H9 (cell line): ENCODE measurements around the gene ADCY1. TPM values are rescaled to one million over a fixed set of nuclear protein-coding genes. Genes with fewer than 3 reads are reported as not detected.

ENCODE experiments used
- DNase-seq: peaks from one replicate; pipeline ENCODE4 v3.0.0-alpha.2; 2017
- H2AFZ ChIP-seq: one replicate; pipeline ENCODE4 v1.6.1; 2013; ENCODE audit warnings: mild to moderate bottlenecking, low read length, control low read depth, moderate library complexity
- H2AK5ac ChIP-seq: 2 replicates; pipeline ENCODE4 v1.6.1; 2013; ENCODE audit warnings: low read length, control low read depth, mixed read lengths; ENCODE audit not compliant: insufficient read length
- H2BK120ac ChIP-seq: one replicate; pipeline ENCODE4 v1.6.1; 2013; ENCODE audit warnings: low read depth, mild to moderate bottlenecking, low read length, control low read depth, inconsistent platforms; ENCODE audit not compliant: poor library complexity, severe bottlenecking
- H2BK12ac ChIP-seq: 2 replicates; pipeline ENCODE4 v1.6.1; 2013; ENCODE audit warnings: low read length, control low read depth, mixed read lengths, low read depth; ENCODE audit not compliant: insufficient read length
- H2BK15ac ChIP-seq: 2 replicates; pipeline ENCODE4 v1.6.1; 2013; ENCODE audit warnings: low read depth, low read length, control low read depth
- H2BK20ac ChIP-seq: one replicate; pipeline ENCODE4 v1.6.1; 2013; ENCODE audit warnings: low read depth, mild to moderate bottlenecking, low read length, control low read depth, inconsistent platforms; ENCODE audit not compliant: poor library complexity, severe bottlenecking
- H2BK5ac ChIP-seq: 2 replicates; pipeline ENCODE4 v1.6.1; 2013; ENCODE audit warnings: low read length, control low read depth, mixed read lengths; ENCODE audit not compliant: insufficient read length
- H3K14ac ChIP-seq: 2 replicates; pipeline ENCODE4 v1.6.1; 2013; ENCODE audit warnings: low read length, control low read depth; ENCODE audit not compliant: insufficient read depth
- H3K18ac ChIP-seq: 2 replicates; pipeline ENCODE4 v1.6.1; 2013; ENCODE audit warnings: low read depth, mild to moderate bottlenecking, mixed read lengths, low read length, control low read depth; ENCODE audit not compliant: insufficient read length
- H3K23ac ChIP-seq: 2 replicates; pipeline ENCODE4 v1.6.1; 2013; ENCODE audit warnings: low read length, control low read depth, mixed read lengths, low read depth; ENCODE audit not compliant: insufficient read length
- H3K23me2 ChIP-seq: 2 replicates; pipeline ENCODE4 v1.6.1; 2013; ENCODE audit warnings: low read depth, mild to moderate bottlenecking, mixed read lengths, low read length, control low read depth; ENCODE audit not compliant: insufficient read length, poor library complexity, severe bottlenecking
- H3K27ac ChIP-seq: 2 replicates; pipeline ENCODE4 v1.5.1; 2013; ENCODE audit warnings: low read length, control low read depth, mixed read lengths, low read depth; ENCODE audit not compliant: insufficient read length
- H3K27me3 ChIP-seq: 2 replicates; pipeline ENCODE4 v1.6.1; 2013; ENCODE audit warnings: low read length, control low read depth, inconsistent platforms; ENCODE audit not compliant: insufficient read depth
- H3K4ac ChIP-seq: 2 replicates; pipeline ENCODE4 v1.6.1; 2013; ENCODE audit warnings: low read depth, mild to moderate bottlenecking, control low read depth, inconsistent platforms, low read length, moderate library complexity
- H3K4me1 ChIP-seq: 2 replicates; pipeline ENCODE4 v1.6.1; 2013; ENCODE audit warnings: low read length, control low read depth, inconsistent platforms; ENCODE audit not compliant: insufficient read depth
- H3K4me2 ChIP-seq: 2 replicates; pipeline ENCODE4 v1.6.1; 2013; ENCODE audit warnings: low read length, control low read depth, mixed read lengths; ENCODE audit not compliant: insufficient read length, insufficient read depth
- H3K56ac ChIP-seq: 2 replicates; pipeline ENCODE4 v1.6.1; 2013; ENCODE audit warnings: low read depth, mild to moderate bottlenecking, mixed read lengths, low read length, control low read depth; ENCODE audit not compliant: insufficient read length
- H3K79me1 ChIP-seq: 2 replicates; pipeline ENCODE4 v1.6.1; 2013; ENCODE audit warnings: low read depth, mild to moderate bottlenecking, moderate library complexity, low read length, control low read depth, inconsistent platforms; ENCODE audit not compliant: insufficient read depth, poor library complexity, severe bottlenecking
- H3K79me2 ChIP-seq: 2 replicates; pipeline ENCODE4 v1.6.1; 2013; ENCODE audit warnings: low read length, control low read depth, inconsistent platforms; ENCODE audit not compliant: insufficient read depth
- H3K9ac ChIP-seq: 2 replicates; pipeline ENCODE4 v1.6.1; 2013; ENCODE audit warnings: low read length, control low read depth, mixed read lengths; ENCODE audit not compliant: insufficient read length; ENCODE audit errors: extremely low read depth
- H3K9me3 ChIP-seq: one replicate; pipeline ENCODE4 v1.6.1; 2013; ENCODE audit warnings: low read depth, low read length, inconsistent platforms; ENCODE audit not compliant: control insufficient read depth
- H3T11ph ChIP-seq: one replicate; pipeline ENCODE4 v1.6.1; 2013; ENCODE audit warnings: mild to moderate bottlenecking, low read length, control low read depth, inconsistent platforms
- H4K20me1 ChIP-seq: one replicate; pipeline ENCODE4 v1.6.1; 2013; ENCODE audit not compliant: control insufficient read depth, insufficient read length, insufficient read depth
- H4K5ac ChIP-seq: 2 replicates; pipeline ENCODE4 v1.6.1; 2013; ENCODE audit warnings: low read depth, mild to moderate bottlenecking, mixed read lengths, low read length, control low read depth; ENCODE audit not compliant: insufficient read length
- H4K8ac ChIP-seq: replicated peaks from 2 replicates; pipeline ENCODE4 v1.6.1; 2013; ENCODE audit warnings: low read length, control low read depth, mixed read lengths, low read depth; ENCODE audit not compliant: insufficient read length
- H4K91ac ChIP-seq: 2 replicates; pipeline ENCODE4 v1.6.1; 2013; ENCODE audit warnings: low read depth, mild to moderate bottlenecking, moderate library complexity, mixed read lengths, low read length, control low read depth; ENCODE audit not compliant: insufficient read length
- H3K27ac Mint-ChIP-seq, 3 experiments: 2 replicates in 2 of 3; 3 replicates in 1 of 3; pipeline ENCODE4 v1.8.0; 2020 to 2021; ENCODE audit warnings: mixed read lengths in 3 of 3, mild to moderate bottlenecking in 1 of 3, moderate library complexity in 1 of 3
- H3K27me3 Mint-ChIP-seq: 2 replicates; pipeline ENCODE4 v1.8.0; 2021; ENCODE audit warnings: low read depth, mild to moderate bottlenecking, moderate library complexity, mixed read lengths
- H3K36me3 Mint-ChIP-seq, 3 experiments: 2 replicates in 2 of 3; 3 replicates in 1 of 3; pipeline ENCODE4 v1.8.0; 2020 to 2021; ENCODE audit warnings: low read depth in 3 of 3, mixed read lengths in 3 of 3; ENCODE audit not compliant: insufficient read depth in 1 of 3
- H3K4me1 Mint-ChIP-seq, 2 experiments: 2 replicates each; pipeline ENCODE4 v1.8.0; 2020; ENCODE audit warnings: mixed read lengths in 2 of 2
- H3K4me3 Mint-ChIP-seq, 2 experiments: 2 replicates in 1 of 2; 3 replicates in 1 of 2; pipeline ENCODE4 v1.8.0; 2020 to 2021; ENCODE audit warnings: mild to moderate bottlenecking in 2 of 2, mixed read lengths in 2 of 2, moderate library complexity in 1 of 2
- H3K9me3 Mint-ChIP-seq, 2 experiments: 2 replicates in 1 of 2; 3 replicates in 1 of 2; pipeline ENCODE4 v1.8.0; 2020; ENCODE audit warnings: mild to moderate bottlenecking in 2 of 2, mixed read lengths in 2 of 2, moderate library complexity in 1 of 2
- CTCF ChIP-seq: fragments of 200-600 bp; sonication (generic); conservative IDR thresholded peaks from 3 replicates; pipeline ENCODE4 v1.8.0; 2021; ENCODE audit warnings: antibody characterized with exemption, mild to moderate bottlenecking
- WGBS: extraction: QIAGEN DNeasy Blood & Tissue Kit; methylation state at CpG from one replicate; pipeline ENCODE4 v1.1.7; 2013; ENCODE audit warnings: missing lambda C conversion rate, low lambda C conversion rate, mixed read lengths; ENCODE audit not compliant: insufficient read length; ENCODE audit errors: extremely low coverage; 5-methylcytosine and 5-hydroxymethylcytosine counted together
- total RNA-seq: library from RNA; stranded (reverse); gene quantifications from 2 replicates; pipeline ENCODE4 v1.2.1, GENCODE V29; 2021

The ADCY1 gene
- total RNA-seq, 1 experiment from 2014 or later = 21.6 TPM

GRCh38 chr7:45715471-45716352 is 141.5 kb downstream of the ADCY1 start:
- H3K56ac ChIP-seq = no peak overlapping the region
- no peak overlapping the region for H2BK20ac ChIP-seq
- no peaks in the 10 kb centered on the region for H3K9me3 Mint-ChIP-seq
- no peak overlapping the region for H3T11ph ChIP-seq
- no peak overlapping the region for H3K14ac ChIP-seq
- no peaks in the 10 kb centered on the region for H3K4me1 Mint-ChIP-seq
- no peak overlapping the region for H2AFZ ChIP-seq
- no peak overlapping the region for H3K18ac ChIP-seq
- H4K91ac ChIP-seq = no peak overlapping the region
- H3K4me1 ChIP-seq = no peaks in the 10 kb centered on the region
- H2AK5ac ChIP-seq = no peak overlapping the region
- no peaks in the 10 kb centered on the region for H3K79me1 ChIP-seq
- H2BK12ac ChIP-seq = no peak overlapping the region
- no peak overlapping the region for H2BK15ac ChIP-seq
- H3K4me3 Mint-ChIP-seq = no peak overlapping the region
- no peak overlapping the region for H2BK5ac ChIP-seq
- H3K36me3 Mint-ChIP-seq = peaks cover 0 to 6% (median 3%) of the 10 kb centered on the region in 3 experiments; a peak in 3 of 7 replicates
- no CpG with 5 or more reads among the region's 15 CpGs for WGBS
- H3K4ac ChIP-seq = no peak overlapping the region
- H3K9ac ChIP-seq = no peak overlapping the region
- H3K9me3 ChIP-seq = no peaks in the 10 kb centered on the region
- H3K27me3 ChIP-seq = no peaks in the 10 kb centered on the region
- H3K27ac Mint-ChIP-seq = peak overlapping the region in 1 of 3 experiments; percentile 67; a peak in 1 of 7 replicates
- no peaks in the 10 kb centered on the region for H3K23me2 ChIP-seq
- H3K23ac ChIP-seq = no peak overlapping the region
- no peak overlapping the region for H3K4me2 ChIP-seq
- no peak for TF ChIP-seq CTCF
- H3K27me3 Mint-ChIP-seq = no peaks in the 10 kb centered on the region
- H2BK120ac ChIP-seq = no peak overlapping the region
- H4K8ac ChIP-seq = no peak overlapping the region
- peak; percentile 22 for DNase-seq
- H3K79me2 ChIP-seq = no peaks in the 10 kb centered on the region
- H4K5ac ChIP-seq = no peak overlapping the region
- no peak overlapping the region for H3K27ac ChIP-seq
- no peaks in the 10 kb centered on the region for H4K20me1 ChIP-seq
